Esophagus muscularis mucosa (tissue), 3 donors: ENCODE results near the gene MN1.

ENCODE experiments used
- CTCF ChIP-seq, 3 experiments: fragments of 200-600 bp in 2 of 3; fragments of 450-650 bp in 1 of 3; sonication (generic) in 2 of 3; IDR thresholded peaks; one replicate each; pipeline ENCODE4 v1.5.1; 2017 to 2019; ENCODE audit warnings: antibody characterized with exemption in 3 of 3, mild to moderate bottlenecking in 2 of 3, moderate library complexity in 1 of 3
- POLR2A ChIP-seq: fragments of 450-650 bp; IDR thresholded peaks from one replicate; pipeline ENCODE4 v1.6.1; 2017; ENCODE audit warnings: antibody characterized with exemption, moderate library complexity, mild to moderate bottlenecking, low read depth

GRCh38 chr22:27719036-27719347 lies 82.6 kb downstream of the MN1 start:
- no peak for TF ChIP-seq CTCF (IDR thresholded peaks at IDR 0.05)
- TF ChIP-seq POLR2A, result no peak
